Liver (tissue), 9 donors: Measurements from ENCODE around the gene HTR3E. TPM values are rescaled to one million over a fixed set of nuclear protein-coding genes. Genes with fewer than 3 reads are reported as not detected.
A peak's percentile ranks its signal among the peaks of the same experiment; 100 is the strongest.
"Not testable (repeated sequence)": the region's sequence is repeated elsewhere in the genome, so short reads cannot be mapped to it uniquely, and the experiment has no call there.

Source experiments
- DNase-seq: peaks from one replicate; pipeline ENCODE4 v3.0.0-alpha.2; 2017; ENCODE audit warnings: low spot score
- H3K27ac ChIP-seq, 2 donors: one replicate each; pipeline ENCODE4 v1.7.0; 2013; ENCODE audit warnings: inconsistent platforms in 2 of 2, low read length in 2 of 2, control low read depth in 1 of 2, low read depth in 1 of 2, mild to moderate bottlenecking in 1 of 2
- H3K27me3 ChIP-seq, 4 donors: one replicate each; pipeline versions ENCODE4 v1.6.1 to v1.7.0; 2013; ENCODE audit warnings: low read length in 3 of 4, inconsistent platforms in 1 of 4, mild to moderate bottlenecking in 1 of 4, moderate library complexity in 1 of 4; ENCODE audit not compliant: control insufficient read depth in 4 of 4, insufficient read depth in 4 of 4
- H3K36me3 ChIP-seq, 4 donors: one replicate each; pipeline versions ENCODE4 v1.6.1 to v1.7.0; 2013; ENCODE audit warnings: low read length in 3 of 4, mild to moderate bottlenecking in 3 of 4, low read depth in 1 of 4, moderate library complexity in 1 of 4; ENCODE audit not compliant: control insufficient read depth in 4 of 4, insufficient read depth in 3 of 4
- H3K4me1 ChIP-seq, 4 donors: one replicate each; pipeline versions ENCODE4 v1.6.1 to v1.7.0; 2013; ENCODE audit warnings: low read length in 3 of 4, mild to moderate bottlenecking in 3 of 4, moderate library complexity in 1 of 4; ENCODE audit not compliant: control insufficient read depth in 4 of 4, insufficient read depth in 4 of 4
- H3K4me3 ChIP-seq, 3 donors: one replicate each; pipeline versions ENCODE4 v1.6.1 to v1.7.0; 2013; ENCODE audit warnings: low read length in 3 of 3, control low read depth in 1 of 3, low read depth in 1 of 3, mild to moderate bottlenecking in 1 of 3
- H3K9ac ChIP-seq, 2 donors: one replicate each; pipeline ENCODE4 v1.7.0; 2013; ENCODE audit warnings: low read length in 2 of 2, mild to moderate bottlenecking in 2 of 2, moderate library complexity in 2 of 2, control low read depth in 1 of 2, low read depth in 1 of 2
- H3K9me3 ChIP-seq, 4 donors: one replicate each; pipeline versions ENCODE4 v1.6.1 to v1.7.0; 2013; ENCODE audit warnings: low read length in 3 of 4; ENCODE audit not compliant: control insufficient read depth in 4 of 4
- GABPA ChIP-seq, 2 donors: IDR thresholded peaks in 1 of 2; conservative IDR thresholded peaks in 1 of 2; 2 replicates each; pipeline ENCODE4 v1.6.1; 2016; ENCODE audit warnings: antibody characterized with exemption in 2 of 2, mild to moderate bottlenecking in 1 of 2, moderate library complexity in 1 of 2
- JUND ChIP-seq, 2 donors: IDR thresholded peaks; 2 replicates each; pipeline ENCODE4 v1.6.1; 2016; ENCODE audit warnings: antibody characterized with exemption in 2 of 2
- NR2F2 ChIP-seq: IDR thresholded peaks from 2 replicates; pipeline ENCODE4 v1.6.1; 2016; ENCODE audit warnings: antibody characterized with exemption
- RAD21 ChIP-seq, 2 donors: IDR thresholded peaks; 2 replicates each; pipeline ENCODE4 v1.6.1; 2016; ENCODE audit warnings: antibody characterized with exemption in 2 of 2, mild to moderate bottlenecking in 2 of 2
- ZBTB33 ChIP-seq: IDR thresholded peaks from 2 replicates; pipeline ENCODE4 v1.6.1; 2016; ENCODE audit warnings: antibody characterized with exemption
- WGBS: extraction: QIAGEN DNeasy Blood & Tissue Kit; methylation state at CpG from one replicate; pipeline ENCODE4 v1.1.7; 2013; 5-methylcytosine and 5-hydroxymethylcytosine counted together
- polyA plus RNA-seq, 2 donors: library from polyadenylated mRNA; stranded (reverse) in 1 of 2; unstranded in 1 of 2; fragments of 200-250 nt in 1 of 2; fragments of >200 nt in 1 of 2; fragmentation: Nextera tagmentation in 1 of 2; extraction: Ambion mirVana in 1 of 2; gene quantifications; one replicate each; pipeline versions ENCODE4 v1.2.1 to v1.2.3, GENCODE V29; 2013 to 2015
- total RNA-seq, 2 donors: library from RNA; depleted of rRNA; stranded (reverse); fragments of >200 nt; gene quantifications; one replicate each; pipeline ENCODE4 v1.2.3, GENCODE V29; 2014
- TF ChIP-seq, protein P1 (sequence below): IDR thresholded peaks from 2 replicates; pipeline ENCODE4 v1.6.1; 2016; ENCODE audit warnings: antibody characterized with exemption, mild to moderate bottlenecking
- donor health status: healthy.
- donor health status: healthy.
- donor health status: healthy.
- donor health status: healthy.
- donor health status: healthy.

The HTR3E gene
- total and polyA plus RNA-seq, 4 donors = not detected

GRCh38 chr3:184149770-184150169 lies 52.9 kb downstream of the HTR3E start:
- peaks cover 0 to 15% (median 1%) of the 10 kb centered on the region in 4 donors for H3K4me1 ChIP-seq
- TF ChIP-seq RAD21 (IDR thresholded peaks at IDR 0.05) = peak in 1 of 2 donors; percentile 25
- not testable (repeated sequence) for DNase-seq, H3K9me3 ChIP-seq, H3K27ac ChIP-seq, H3K4me3 ChIP-seq, H3K27me3 ChIP-seq, H3K9ac ChIP-seq
- 78% methylated on average over 6 of the region's 6 CpGs for WGBS
- H3K36me3 ChIP-seq = peaks cover 0 to 10% (median 6%) of the 10 kb centered on the region in 4 donors

GRCh38 chr3:184154885-184155643 lies 58.2 kb downstream of the HTR3E start, which contains the start of gene DVL3:
Gene DVL3 (plus strand): TSS chr3:184155377. CDS start chr3:184155636, 259 bp downstream.
- no peaks in the 10 kb centered on the region for H3K36me3 ChIP-seq

More at GRCh38 chr3:184154885-184155643, 58.2 kb downstream of the HTR3E start, which contains the start of gene DVL3:
- Histone ChIP-seq H3K4me3 (peak within 1 kb of the TSS; percentile 93 to 94 (median 93)), H3K27ac (peak within 1 kb of the TSS; percentile 66 to 76), H3K27me3 (no peaks in the 10 kb centered on the region), H3K9me3 (no peaks in the 10 kb centered on the region), H3K4me1 (peaks cover 0 to 30% (median 24%) of the 10 kb centered on the region in 4 donors), H3K9ac (peak within 1 kb of the TSS; percentile 61 to 87)
- WGBS = under 1% methylated on average over 84 of the region's 84 CpGs
- TF ChIP-seq, protein P1, sequence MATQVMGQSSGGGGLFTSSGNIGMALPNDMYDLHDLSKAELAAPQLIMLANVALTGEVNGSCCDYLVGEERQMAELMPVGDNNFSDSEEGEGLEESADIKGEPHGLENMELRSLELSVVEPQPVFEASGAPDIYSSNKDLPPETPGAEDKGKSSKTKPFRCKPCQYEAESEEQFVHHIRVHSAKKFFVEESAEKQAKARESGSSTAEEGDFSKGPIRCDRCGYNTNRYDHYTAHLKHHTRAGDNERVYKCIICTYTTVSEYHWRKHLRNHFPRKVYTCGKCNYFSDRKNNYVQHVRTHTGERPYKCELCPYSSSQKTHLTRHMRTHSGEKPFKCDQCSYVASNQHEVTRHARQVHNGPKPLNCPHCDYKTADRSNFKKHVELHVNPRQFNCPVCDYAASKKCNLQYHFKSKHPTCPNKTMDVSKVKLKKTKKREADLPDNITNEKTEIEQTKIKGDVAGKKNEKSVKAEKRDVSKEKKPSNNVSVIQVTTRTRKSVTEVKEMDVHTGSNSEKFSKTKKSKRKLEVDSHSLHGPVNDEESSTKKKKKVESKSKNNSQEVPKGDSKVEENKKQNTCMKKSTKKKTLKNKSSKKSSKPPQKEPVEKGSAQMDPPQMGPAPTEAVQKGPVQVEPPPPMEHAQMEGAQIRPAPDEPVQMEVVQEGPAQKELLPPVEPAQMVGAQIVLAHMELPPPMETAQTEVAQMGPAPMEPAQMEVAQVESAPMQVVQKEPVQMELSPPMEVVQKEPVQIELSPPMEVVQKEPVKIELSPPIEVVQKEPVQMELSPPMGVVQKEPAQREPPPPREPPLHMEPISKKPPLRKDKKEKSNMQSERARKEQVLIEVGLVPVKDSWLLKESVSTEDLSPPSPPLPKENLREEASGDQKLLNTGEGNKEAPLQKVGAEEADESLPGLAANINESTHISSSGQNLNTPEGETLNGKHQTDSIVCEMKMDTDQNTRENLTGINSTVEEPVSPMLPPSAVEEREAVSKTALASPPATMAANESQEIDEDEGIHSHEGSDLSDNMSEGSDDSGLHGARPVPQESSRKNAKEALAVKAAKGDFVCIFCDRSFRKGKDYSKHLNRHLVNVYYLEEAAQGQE = peak; percentile 18
- no peak for TF ChIP-seq ZBTB33
- TF ChIP-seq JUND (IDR thresholded peaks at IDR 0.05) = no peak
- peak in 1 of 2 donors; percentile 50 for TF ChIP-seq GABPA (IDR thresholded peaks at IDR 0.05 in 1 of 2, conservative IDR thresholded peaks at IDR 0.05 in 1 of 2)
- TF ChIP-seq NR2F2 = no peak
- peak; percentile 61 for DNase-seq
